Stimulated activated CD8-positive, alpha-beta memory T cell treated with anti-CD3 and anti-CD28 coated beads, Interleukin-12 subunit alpha, Interleukin-12 subunit beta, amount 100 ng/mL, for 4 hours (primary cell): Measurements from ENCODE around the gene INPP1.
"Not testable (repeated sequence)": the region's sequence is repeated elsewhere in the genome, so short reads cannot be mapped to it uniquely, and the experiment has no call there.

ENCODE experiments used
- DNase-seq: peaks from one replicate; pipeline ENCODE4 v3.0.0-alpha.2; 2020; ENCODE audit warnings: low read depth

INPP1 gene

DNA sequence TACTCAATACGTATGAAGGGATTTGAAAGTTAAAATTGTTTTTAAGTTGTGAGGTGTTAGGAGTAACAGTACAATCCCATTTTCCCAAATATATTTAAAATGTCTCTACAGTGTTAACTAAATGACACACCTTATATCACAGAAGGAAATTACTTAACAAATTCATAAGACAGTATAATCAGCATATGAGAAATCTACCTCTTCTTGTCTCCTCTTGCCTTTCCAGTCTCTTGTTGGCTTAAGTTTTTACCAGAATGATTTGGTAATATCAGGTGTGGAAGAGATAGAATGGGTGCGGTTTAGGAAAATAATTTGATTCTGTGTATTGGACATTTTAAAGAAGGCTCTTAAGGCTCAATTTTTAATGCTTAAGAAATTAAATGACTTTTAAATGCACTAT lies 9.5 kb upstream of the INPP1 start:
- DNase-seq: no peak

DNA sequence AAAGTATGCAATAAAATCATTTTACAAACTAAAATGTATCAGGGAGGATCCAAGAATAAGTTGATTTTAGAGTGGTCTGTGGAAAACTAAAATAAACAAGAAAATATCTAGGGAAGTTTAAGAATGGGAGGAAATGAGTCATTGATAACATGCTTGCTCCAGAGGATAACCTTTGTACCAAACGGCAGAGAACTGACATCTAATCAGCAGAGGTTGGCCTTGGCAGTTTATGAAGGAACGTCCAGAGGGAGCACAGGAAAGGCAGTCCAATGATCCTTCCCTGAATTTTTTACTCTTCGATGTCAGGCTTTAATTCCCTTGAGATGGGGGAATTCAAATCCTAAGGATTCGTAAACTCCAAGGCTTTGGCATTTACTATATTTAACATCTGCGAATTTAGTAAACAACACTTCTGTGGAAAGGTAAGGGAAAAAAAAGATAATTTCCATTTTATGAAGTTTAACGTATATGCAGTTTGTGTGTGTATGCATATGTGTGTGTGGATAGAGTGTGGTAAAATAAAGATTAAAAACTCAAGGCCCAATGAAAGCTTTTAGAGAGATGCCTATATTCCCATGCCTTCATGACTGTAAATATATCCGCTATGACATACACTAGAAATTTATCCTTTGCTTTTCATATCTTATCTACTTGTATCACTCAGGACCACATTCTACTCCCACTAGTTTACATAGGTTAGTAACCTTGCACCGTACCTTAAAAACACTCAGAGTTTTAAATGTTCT lies 8.7 kb upstream of the INPP1 start:
- DNase-seq: no peak

DNA sequence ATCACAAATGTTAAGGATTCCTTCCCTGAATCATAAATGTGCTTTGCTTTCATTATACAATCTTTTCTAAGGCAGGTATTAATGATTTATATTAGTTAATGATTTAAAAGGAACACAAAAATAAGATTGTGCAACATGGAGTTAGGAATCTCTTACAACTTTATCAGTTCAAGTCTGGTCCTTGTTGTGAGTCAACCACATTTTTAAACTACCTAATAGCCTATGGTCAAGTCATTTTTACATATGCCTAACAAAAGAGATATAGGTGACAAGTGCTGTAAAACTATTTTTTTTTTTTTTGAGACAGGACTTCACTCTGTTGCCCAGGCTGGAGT lies 8.2 kb upstream of the INPP1 start:
- DNase-seq: no peak

DNA sequence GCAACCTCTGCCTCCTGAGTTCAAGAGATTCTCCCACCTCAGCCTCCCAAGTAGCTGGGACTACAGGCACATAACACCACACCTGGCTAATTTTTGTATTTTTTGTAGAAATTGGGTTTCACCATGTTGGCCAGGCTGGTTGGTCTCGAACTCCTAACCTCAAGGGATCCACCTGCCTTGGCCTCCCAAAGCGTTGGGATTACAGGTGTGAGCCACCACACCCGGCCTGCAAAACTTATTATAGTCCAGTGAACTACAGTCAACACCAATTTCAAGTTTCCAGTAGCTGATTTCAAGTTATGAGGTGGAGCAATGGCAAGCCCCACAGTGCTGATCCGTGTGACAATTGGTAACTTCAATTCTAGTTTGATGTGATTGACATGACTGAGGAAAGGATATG lies 7.8 kb upstream of the INPP1 start:
- not testable (repeated sequence) for DNase-seq

DNA sequence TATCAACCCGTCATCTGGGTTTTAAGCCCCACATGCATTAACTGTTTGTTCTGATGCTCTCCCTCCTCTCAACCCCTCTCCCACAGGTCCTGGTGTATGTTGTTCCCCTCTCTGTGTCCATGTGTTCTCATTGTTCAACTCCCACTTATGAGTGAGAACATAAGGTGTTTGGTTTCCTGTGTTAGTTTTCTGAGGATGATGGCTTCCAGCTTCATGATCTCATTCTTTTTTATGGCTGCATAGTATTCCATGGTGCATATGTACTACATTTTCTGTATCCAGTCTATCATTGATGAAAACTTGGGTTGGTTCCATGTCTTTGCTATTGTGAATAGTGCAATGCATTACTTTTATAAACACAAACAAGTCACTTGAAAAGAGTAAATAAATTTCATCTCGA lies 7.0 kb upstream of the INPP1 start:
- no peak for DNase-seq

DNA sequence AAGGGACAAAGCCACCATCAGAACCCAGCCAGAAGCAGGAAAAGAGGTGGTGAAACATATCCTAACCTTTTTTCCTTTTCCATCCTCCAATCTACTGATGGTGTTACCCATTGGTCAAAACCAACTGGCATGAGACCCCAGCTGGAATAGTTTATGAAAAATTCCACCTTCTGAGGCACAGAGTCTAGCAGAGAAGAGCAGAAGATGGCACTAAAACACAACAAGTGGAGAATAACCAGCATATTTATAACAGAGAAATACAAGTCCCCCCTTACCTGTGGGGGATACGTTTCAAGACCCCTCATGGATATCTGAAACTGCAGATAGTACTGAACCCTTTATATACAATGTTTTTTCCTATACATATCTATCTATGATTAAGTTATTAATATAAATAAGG lies 4.9 kb upstream of the INPP1 start:
- DNase-seq: no peak

DNA sequence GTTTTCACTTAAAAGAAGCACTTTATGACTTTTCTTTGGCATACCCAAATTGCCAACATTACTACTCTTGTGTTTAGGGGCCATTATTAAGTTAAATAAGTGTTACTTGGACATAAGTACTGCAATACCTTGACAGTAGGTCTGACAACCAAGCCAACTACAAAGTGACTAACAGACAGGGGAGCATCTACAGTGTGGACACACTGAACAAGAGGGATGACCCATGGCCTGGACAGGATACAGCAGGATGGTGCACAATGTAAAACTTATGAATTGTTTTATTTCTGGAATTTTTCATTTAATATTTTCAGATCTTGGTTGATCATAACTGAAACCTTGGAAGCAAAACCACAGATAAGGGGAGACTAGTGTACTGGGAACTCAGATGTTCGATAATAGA lies 4.0 kb upstream of the INPP1 start:
- no peak for DNase-seq

DNA sequence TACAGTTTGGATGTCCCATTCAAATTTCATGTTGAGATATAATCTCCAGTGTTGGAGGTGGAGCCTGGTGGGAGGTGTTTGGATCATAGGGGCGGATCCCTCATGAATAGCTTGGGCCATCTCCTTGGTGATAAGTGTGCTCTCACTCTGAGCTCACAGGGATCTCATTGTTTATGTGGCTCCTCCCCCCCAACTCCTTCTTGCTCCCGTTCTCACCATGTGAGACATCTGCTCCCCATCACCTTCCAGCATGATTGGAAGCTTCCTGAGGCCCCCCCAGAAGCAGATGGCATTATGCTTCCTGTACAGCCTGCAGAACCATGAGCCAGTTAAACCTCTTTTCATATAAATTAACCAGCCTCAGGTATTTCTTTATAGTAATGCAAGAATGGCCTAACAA lies 3.0 kb upstream of the INPP1 start:
- no peak for DNase-seq

DNA sequence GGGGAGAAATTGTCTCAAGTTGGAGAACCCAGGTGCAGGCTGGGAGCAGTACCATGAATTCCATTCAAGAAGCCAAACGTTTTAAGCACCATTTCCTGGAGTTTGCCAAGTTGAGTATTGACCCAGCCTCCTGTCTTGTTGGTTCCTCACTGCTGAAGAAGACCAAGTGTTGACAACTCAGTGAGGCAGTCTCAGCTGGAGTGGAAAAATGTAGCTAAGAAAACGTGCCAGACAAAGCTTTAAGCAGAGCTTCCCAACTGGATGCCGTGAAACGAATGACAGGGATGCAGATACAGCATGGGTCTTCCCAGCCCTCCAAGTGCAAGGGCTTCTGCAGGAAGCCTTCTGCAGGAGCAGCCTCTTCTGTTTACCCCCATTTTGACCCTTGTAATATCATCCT lies 778 bp upstream of the INPP1 start:
- DNase-seq: no peak

DNA sequence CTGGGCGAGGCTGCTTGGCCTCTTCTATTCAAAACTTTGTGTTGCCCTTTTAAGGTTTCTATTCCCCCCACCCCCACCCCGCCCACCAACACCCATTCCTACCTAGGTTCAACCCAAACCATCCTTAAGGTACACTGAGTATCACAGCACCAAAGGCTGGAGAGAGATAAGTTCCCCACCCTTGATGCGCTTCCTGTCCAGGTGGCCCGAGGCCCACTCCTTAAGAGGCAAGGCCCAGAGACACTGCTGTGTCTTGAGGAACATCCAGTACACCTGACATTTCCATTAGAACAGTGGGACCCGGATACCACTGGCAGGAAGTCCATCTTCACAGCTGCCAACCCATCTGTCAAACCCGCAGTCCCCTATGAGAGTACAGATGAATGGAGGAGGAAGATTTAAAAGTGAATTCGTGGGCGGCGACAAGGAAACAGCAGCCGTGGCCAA lies 277 bp upstream of the INPP1 start:
- DNase-seq: no peak

DNA sequence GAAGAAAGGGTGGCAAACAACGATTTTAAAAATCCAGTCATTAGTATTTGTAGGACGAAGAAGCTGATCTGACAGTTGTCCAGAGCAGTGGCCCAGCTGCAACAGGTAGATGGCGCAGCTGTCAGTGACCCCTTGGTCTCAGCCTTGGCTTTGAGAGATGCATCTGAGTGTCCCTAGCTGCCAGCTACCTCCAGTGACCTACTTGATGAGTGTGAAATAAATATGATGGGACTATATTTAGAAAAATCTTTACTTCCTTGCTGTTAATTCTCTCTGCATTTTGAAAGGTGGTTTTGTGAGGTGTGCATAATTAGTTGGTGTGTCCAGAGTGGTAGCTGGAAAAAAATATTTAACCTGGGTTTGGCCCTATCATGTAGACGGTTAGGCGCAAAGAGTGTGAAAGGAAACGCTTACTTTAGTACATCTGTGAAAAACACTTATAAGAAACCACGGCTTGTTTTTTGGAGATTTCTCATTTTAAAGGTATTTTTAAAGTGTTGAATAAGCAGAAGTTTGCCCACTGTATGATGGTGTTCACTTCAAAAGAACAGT lies 963 bp downstream of the INPP1 start:
- no peak for DNase-seq

DNA sequence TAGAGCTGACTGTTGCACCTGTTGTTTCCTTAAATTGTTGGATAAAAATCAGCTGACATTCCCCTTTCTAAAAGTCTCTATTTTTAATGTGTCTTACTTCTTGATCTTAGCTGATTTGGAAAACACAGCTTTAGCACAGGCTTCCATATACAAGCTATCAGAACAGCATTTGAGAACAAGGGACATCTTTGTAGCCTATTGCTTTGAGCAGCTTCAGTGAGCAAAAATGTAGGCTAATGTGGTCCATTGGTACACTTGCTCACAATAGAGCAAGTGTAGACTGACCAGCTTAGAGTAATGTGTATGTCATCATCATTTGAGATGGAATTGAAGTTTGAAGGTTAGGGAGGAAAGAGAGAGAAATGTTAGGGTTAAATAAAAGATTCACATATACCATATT lies 7.0 kb downstream of the INPP1 start:
- no peak for DNase-seq

DNA sequence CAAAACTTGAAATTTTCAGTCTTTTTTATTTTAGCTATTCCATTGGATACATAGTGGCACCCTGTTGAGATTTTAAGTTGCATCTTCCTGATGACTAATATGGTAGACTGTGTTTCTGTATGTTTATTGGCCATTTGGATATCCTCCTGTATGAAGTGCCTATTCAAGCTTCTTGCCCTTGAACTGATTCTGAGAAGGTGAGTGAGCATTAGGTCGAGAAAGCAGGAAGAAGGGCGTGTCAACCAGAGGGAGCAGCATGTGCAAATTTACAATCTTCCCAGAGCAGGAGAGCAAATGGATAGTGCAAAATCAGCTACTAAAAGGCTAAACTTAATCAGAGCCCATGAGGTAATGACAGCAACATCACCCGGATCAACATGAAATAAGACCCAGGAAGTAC lies 8.6 kb downstream of the INPP1 start:
- no peak for DNase-seq

DNA sequence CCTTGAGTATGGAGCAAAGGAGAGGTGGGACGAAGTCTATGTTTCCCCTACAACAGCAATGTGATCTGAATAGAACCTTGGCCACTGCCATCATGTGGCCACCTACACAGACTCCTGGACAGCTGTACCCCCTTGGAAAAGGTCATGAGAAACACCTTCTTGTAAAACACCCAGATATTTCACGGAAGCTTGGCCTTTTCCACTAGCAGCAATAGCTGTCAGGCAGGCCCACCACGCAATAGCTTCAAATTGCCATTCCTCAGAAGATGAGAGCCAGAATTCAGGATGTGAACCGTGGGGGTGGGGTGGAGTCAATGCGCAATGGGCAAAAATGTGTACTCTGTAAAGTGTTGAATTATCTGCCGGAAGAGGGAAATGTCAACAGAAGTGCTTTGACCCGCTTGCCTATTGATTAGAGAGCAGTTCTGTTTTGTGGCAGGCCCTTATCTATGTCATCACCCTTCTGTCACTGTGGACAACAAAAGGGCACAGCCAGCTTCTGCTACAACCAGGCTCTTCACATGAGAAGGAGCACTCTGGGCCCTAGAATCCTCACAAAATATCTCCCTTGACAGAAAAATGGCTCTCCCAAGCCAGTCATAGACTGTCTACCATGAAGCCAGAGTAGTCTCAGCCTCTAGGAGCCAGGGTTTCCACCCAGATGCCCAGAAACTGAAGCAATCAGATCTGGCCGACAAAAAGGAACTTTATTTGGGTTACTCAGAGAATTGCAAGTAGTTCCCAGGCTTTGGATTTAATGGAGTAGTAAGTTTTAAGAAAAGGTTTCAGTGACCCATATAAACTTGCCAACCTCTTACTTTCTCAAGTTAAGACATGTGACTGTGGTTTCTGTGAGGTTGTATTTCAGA lies 9.5 kb downstream of the INPP1 start:
- DNase-seq: no peak

DNA sequence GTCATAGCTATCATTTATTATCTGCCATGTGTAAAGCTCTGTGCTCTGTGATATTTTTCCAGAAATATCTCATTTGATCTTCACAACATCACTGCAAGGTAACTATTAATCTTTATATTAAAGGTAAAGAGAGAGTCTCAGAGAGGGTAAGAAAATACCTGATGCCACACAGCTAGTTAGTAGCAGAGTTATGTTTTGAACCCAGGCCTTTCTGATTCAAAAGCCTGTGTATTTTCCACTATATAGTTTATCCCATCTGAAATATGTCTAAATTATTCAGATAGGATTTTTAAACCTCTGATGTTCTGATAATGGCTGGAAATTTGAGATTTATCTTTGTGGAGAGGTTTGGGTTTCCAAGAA lies 10.1 kb downstream of the INPP1 start:
- DNase-seq: no peak

DNA sequence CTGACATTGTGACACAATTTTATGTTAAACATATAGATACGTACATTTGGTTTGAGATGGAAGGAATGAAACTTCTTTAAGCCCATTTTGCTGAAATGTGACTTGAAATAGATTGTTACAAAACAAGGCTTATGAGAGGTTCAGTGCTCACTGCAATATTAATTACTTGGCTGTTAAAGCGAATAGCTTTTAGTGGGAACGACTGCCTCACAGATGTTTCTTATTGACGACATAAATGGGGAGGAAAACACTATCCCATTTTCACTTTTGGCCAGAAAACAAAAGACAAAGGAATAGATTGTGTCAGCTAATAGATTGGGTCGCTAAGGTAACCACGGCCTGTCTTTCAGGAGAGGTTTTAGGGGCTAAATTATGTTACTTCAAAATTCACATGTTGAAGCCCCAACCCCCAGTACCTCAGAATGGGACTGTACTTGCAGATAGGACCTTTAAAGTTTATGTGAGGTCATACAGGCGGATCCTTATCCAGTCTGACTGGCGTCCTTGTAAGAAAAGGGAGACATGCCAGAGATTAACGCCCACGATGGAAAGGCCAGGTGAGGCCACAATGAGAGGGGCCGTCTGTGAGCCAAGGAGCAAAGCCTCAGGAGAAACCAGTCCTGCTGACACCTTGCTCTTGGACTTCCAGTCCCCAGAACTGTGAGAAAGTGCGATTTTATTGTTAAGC lies 10.8 kb downstream of the INPP1 start:
- no peak for DNase-seq

DNA sequence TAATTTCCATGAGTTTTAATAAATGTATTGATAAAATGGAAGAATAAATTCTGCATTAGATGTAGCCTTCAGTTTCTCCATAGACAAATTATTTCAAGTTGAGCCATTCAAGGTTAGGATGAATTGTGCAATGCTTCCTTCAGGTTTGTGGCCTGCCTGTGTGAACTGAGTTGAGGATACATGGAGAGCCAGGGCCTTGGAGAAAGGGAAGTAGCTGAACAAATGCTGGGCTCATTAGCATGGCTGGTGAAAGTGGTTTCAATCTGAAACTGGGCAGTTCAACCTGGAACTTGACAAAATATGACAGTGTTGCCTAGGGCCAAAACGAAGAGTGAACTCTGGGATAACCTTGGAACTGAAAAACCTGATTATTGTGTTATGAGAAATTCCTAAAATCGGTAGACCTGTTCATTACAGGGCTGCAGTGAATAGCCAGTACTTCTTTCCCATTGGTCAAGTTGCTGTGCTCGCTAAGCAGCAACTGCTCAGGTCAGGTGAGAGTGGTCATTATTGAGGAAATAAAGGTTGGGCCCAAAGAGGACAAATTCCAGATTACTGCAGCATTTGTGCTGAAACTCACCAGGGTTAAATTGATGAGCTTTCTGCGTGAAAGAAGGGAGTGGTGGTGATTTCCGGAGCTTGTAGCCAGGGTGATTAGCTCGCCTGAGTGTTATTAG lies 12.7 kb downstream of the INPP1 start:
- no peak for DNase-seq

DNA sequence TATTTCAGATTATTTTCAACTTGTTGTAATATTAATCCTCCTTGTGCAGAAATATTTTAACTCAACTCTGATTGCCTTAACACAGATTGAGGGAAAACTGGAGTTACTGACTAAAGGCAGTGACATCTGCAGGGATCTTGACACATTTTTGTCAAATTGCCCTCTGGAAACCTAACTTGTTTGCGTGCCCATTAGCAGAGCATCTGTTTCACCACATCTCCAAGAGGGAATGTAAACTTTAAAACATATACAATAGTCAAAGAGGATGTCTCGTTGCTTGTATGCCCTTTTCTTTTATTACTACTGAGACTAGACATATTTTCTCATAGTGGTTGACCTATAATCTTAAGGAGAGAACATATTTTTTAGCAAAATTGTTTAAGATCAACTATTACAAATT lies 14.2 kb downstream of the INPP1 start:
- DNase-seq: no peak

DNA sequence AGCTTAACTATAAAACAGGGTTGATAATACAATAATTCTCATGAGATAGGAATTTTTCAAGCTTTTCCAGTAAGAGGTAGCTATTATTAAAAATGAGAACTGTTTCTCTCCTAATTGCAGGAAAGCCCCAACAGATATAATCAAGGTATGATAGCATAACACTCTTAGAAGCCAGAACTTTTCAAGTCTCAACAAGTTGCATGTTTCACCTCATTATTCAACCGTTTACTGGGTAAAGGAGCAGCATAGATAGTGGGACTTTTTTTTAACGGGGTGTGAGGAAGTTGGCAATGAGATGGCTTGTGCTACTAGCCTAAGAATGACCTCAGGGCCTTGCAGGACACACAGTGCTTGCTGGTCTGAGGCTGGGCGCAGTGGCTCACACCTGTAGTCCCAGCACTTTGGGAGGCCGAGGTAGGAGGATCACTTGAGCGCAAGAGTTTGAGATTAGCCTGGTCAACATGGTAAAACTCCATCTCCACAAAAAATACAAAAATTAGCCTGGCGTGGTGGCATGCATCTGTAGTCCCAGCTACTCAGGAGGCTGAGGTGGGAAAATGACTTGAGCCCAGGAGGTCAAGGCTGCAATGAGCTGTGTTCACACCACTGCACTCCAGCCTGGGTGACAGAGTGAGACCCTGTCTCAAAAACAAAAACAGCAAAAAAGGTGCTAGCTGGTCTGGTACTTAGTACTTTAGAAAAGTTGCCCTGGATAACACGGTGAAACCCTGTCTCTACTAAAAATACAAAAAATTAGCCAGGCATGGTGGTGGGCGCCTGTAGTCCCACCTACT lies 15.5 kb downstream of the INPP1 start:
- DNase-seq: not testable (repeated sequence)

DNA sequence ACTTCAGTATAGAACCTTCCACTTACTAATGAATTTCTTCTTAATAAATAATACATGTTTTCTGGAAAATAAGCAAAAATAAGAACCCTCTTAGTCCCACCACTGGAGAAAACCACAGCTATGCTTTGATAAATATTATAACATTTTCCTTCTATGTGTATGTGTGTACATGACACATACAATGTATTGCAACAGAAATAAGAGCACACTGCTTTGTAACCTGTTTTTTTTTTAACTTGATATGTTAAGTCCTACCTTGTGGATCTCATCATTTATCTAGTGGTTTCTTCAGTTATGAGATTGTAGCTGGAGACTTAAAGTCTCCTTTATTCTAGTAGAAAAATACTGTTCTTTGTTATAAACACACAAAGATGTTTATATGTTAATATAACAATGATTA lies 17.2 kb downstream of the INPP1 start:
- no peak for DNase-seq

DNA sequence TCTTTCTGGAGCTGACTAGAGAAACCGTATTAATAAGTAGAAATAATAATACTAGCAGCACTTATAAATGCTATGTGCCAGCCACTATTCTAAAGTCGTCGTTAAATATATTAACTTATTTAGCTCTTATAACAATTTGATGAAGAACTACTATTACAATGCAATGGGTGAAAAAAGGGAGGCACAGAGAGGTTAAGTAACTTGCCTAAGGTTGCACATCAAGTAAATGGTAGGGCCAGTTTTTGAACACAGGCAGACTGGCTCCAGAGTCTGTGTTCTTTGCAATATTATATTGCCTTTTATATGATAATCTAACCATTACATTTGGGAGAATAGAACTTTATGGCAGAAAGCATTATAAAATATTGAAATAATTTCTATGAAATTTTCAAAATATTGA lies 17.6 kb downstream of the INPP1 start:
- DNase-seq: no peak
